GM12874 (cell line): Measurements from ENCODE around the gene RFT1.
A peak's percentile ranks its signal among the peaks of the same experiment; 100 is the strongest.

ENCODE experiments used
- CTCF ChIP-seq: IDR thresholded peaks from 2 replicates; pipeline ENCODE4 v1.5.1; 2011; ENCODE audit warnings: low read depth, mild to moderate bottlenecking, control low read depth, low read length, moderate library complexity; ENCODE audit not compliant: insufficient read depth

The RFT1 gene

GRCh38 chr3:53130179-53131061 is at the start of gene RFT1:
TSS of gene RFT1 (minus strand) at chr3:53130435. CDS start at chr3:53130400, 35 bp downstream.
- no peak for TF ChIP-seq CTCF

GRCh38 chr3:53179580-53179979 is 49.3 kb upstream of the RFT1 start:
- no peak for TF ChIP-seq CTCF

GRCh38 chr3:53178246-53178645 is 48.0 kb upstream of the RFT1 start:
- no peak for TF ChIP-seq CTCF

GRCh38 chr3:53175613-53176540 is 45.6 kb upstream of the RFT1 start:
- no peak for TF ChIP-seq CTCF

GRCh38 chr3:53174346-53175250 is 44.4 kb upstream of the RFT1 start:
- TF ChIP-seq CTCF: peak; percentile 40

- TF ChIP-seq CTCF: no peak
Measured at GRCh38 chr3:53173107-53173506, 42.9 kb upstream of the RFT1 start.
